HCT116 (cell line): ENCODE measurements around the gene ZNF445. TPM values are rescaled to one million over a fixed set of nuclear protein-coding genes. Genes with fewer than 3 reads are reported as not detected.

Source experiments
- ATAC-seq: fragments of 200-7000 bp; cut with Tn5 transposase; 2 replicates; pipeline ENCODE4 v1.9.1; 2020; ENCODE audit warnings: mild to moderate bottlenecking, moderate library complexity
- BruUV-seq: library from RNA; stranded (reverse); fragments of 400-500 nt; replicated peaks from 2 replicates; lab custom pipeline; 2021; lab: Mats Ljungman, UMichigan
- CTCF ChIA-PET: fragments of 300-600 bp; sonication (Branson Sonifier 250); formaldehyde crosslinking; loops from one replicate; lab custom pipeline; 2021; ENCODE audit warnings: antibody characterized with exemption; lab: Charles Lee
- POLR2A ChIA-PET: fragments of 300-600, 350-600 bp; sonication (Branson Sonifier 250); formaldehyde crosslinking; loops from one replicate; lab custom pipeline; 2021; ENCODE audit warnings: antibody characterized with exemption; lab: Charles Lee
- RAD21 ChIA-PET, 2 experiments: fragments of 300-600 bp; sonication (Branson Sonifier 250); formaldehyde crosslinking; loops; one replicate each; lab custom pipeline; 2023; ENCODE audit warnings: low total read pairs in 2 of 2; ENCODE audit not compliant: uncharacterized antibody in 2 of 2, unreplicated experiment in 2 of 2, low non-redundant PET in 1 of 2; lab: Charles Lee
- DNase-seq: peaks from one replicate; pipeline ENCODE4 v3.0.0-alpha.2; 2010; ENCODE audit warnings: low read depth, low spot score
- H2AFZ ChIP-seq: fragments of 200-600 bp; shearing (Covaris generic), sonication (generic); 2 replicates; pipeline ENCODE4 v1.6.1; 2017; ENCODE audit warnings: low read depth, mixed run types, mixed read lengths, antibody characterized with exemption, low read length; ENCODE audit not compliant: poor library complexity, severe bottlenecking
- H3K27ac ChIP-seq: 2 replicates; pipeline ENCODE4 v1.5.1; 2012; ENCODE audit warnings: low read depth, low read length
- H3K27me3 ChIP-seq: fragments of 200-600 bp; sonication (generic); 2 replicates; pipeline ENCODE4 v1.6.1; 2016; ENCODE audit warnings: mixed run types, low read length, mixed read lengths; ENCODE audit not compliant: insufficient read depth
- H3K36me3 ChIP-seq, 2 experiments: fragments of 200-500 bp in 1 of 2; fragments of 200-600 bp in 1 of 2; sonication (Bioruptor generic) in 1 of 2; sonication (generic) in 1 of 2; 2 replicates each; pipeline versions ENCODE4 v1.5.1 to v1.6.1; 2014 to 2016; ENCODE audit warnings: low read length in 2 of 2, inconsistent platforms in 1 of 2, mixed read lengths in 1 of 2, mixed run types in 1 of 2; ENCODE audit not compliant: insufficient read depth in 2 of 2, control insufficient read depth in 1 of 2
- H3K4me1 ChIP-seq, 2 experiments: fragments of 200-600 bp in 1 of 2; sonication (generic) in 1 of 2; 2 replicates each; pipeline versions ENCODE4 v1.5.1 to v1.6.1; 2012 to 2017; ENCODE audit warnings: low read length in 2 of 2, inconsistent platforms in 1 of 2, mild to moderate bottlenecking in 1 of 2, mixed read lengths in 1 of 2, mixed run types in 1 of 2, moderate library complexity in 1 of 2; ENCODE audit not compliant: insufficient read depth in 2 of 2, control insufficient read depth in 1 of 2
- H3K4me2 ChIP-seq: fragments of 200-600 bp; sonication (generic); 2 replicates; pipeline ENCODE4 v1.6.1; 2017; ENCODE audit warnings: mixed run types, low read length, mixed read lengths
- H3K4me3 ChIP-seq, 2 experiments: fragments of 200-600 bp in 1 of 2; sonication (generic) in 1 of 2; replicated peaks in 1 of 2; 2 replicates each; pipeline ENCODE4 v1.5.1; 2011 to 2016; ENCODE audit warnings: low read length in 2 of 2, control low read depth in 1 of 2, low read depth in 1 of 2, mild to moderate bottlenecking in 1 of 2, mixed read lengths in 1 of 2, mixed run types in 1 of 2
- H3K79me2 ChIP-seq: fragments of 200-600 bp; sonication (generic); 2 replicates; pipeline ENCODE4 v1.6.1; 2017; ENCODE audit warnings: mild to moderate bottlenecking, mixed run types, low read length, moderate library complexity, mixed read lengths; ENCODE audit not compliant: insufficient read depth
- H3K9ac ChIP-seq: fragments of 200-600 bp; sonication (generic); 2 replicates; pipeline ENCODE4 v1.6.1; 2016; ENCODE audit warnings: low read length, mixed read lengths
- H3K9me2 ChIP-seq: fragments of 200-600 bp; sonication (generic), shearing (Covaris generic); 2 replicates; pipeline ENCODE4 v1.6.1; 2017; ENCODE audit warnings: mixed run types, mild to moderate bottlenecking, moderate library complexity; ENCODE audit not compliant: insufficient read depth
- H3K9me3 ChIP-seq, 2 experiments: fragments of 200-500 bp in 1 of 2; fragments of 200-600 bp in 1 of 2; sonication (Bioruptor generic) in 1 of 2; sonication (generic) in 1 of 2; 2 replicates each; pipeline ENCODE4 v1.6.1; 2014 to 2017; ENCODE audit warnings: low read length in 2 of 2, mixed read lengths in 2 of 2, inconsistent platforms in 1 of 2, low read depth in 1 of 2, mild to moderate bottlenecking in 1 of 2, mixed run types in 1 of 2, moderate library complexity in 1 of 2; ENCODE audit not compliant: control insufficient read depth in 1 of 2, insufficient read depth in 1 of 2
- H4K20me1 ChIP-seq: fragments of 200-600 bp; sonication (generic), shearing (Covaris generic); 2 replicates; pipeline ENCODE4 v1.6.1; 2017; ENCODE audit warnings: mixed run types, mild to moderate bottlenecking, moderate library complexity; ENCODE audit not compliant: insufficient read depth
- intact Hi-C: fragments of 100-400 bp; cut with micrococcal nuclease; formaldehyde crosslinking; loops from 2 replicates; pipeline ENCODE4 v1.10.0; 2022
- total RNA-seq: library from RNA; stranded (reverse); gene quantifications from one replicate; pipeline ENCODE4 v1.2.1, GENCODE V29; 2021; ENCODE audit not compliant: unreplicated experiment
- TF ChIP-seq, protein P1 (sequence below): IDR thresholded peaks from 2 replicates; pipeline ENCODE4 v1.6.1; 2012; ENCODE audit warnings: low read depth

The ZNF445 gene
- total RNA-seq, 1 experiment from 2014 or later = 19.9 TPM

DNA sequence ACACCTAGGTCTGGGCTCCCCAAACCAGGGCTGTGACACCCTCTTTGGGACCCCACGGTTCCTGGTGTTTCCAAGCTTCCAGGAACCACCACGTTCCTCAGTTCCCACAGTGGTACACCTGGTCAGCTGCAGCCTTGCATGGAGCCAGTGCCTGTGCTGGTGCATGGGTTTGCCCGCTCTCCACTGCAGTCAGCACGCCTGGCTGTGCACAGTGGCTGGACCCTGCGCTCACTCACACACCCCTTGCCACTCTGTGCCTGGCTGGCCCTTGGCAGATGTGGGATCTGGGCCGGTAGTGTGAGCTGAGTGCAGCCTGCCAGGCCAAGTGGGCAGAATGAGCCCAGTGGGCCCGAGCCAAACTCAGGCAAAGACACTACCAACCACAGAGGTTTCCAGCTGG is 90.1 kb downstream of the ZNF445 start:
- ChIA-PET POLR2A (no interaction called here), RAD21 (no interaction called here)

More for the DNA sequence above, 90.1 kb downstream of the ZNF445 start:
- no peak overlapping the region for H2AFZ ChIP-seq
- H4K20me1 ChIP-seq = no peaks in the 10 kb centered on the region
- no peaks in the 10 kb centered on the region for H3K79me2 ChIP-seq
- no peak for DNase-seq
- H3K27ac ChIP-seq = no peak overlapping the region
- no TSS peak for BruUV-seq
- no peaks in the 10 kb centered on the region for H3K4me1 ChIP-seq
- CTCF ChIA-PET = no interaction called here
- peaks cover 0 to 5% of the 10 kb centered on the region in 2 experiments; a peak in 1 of 4 replicates for H3K9me3 ChIP-seq
- H3K9ac ChIP-seq = no peak overlapping the region
- no peak overlapping the region for H3K4me3 ChIP-seq
- TF ChIP-seq, protein P1, sequence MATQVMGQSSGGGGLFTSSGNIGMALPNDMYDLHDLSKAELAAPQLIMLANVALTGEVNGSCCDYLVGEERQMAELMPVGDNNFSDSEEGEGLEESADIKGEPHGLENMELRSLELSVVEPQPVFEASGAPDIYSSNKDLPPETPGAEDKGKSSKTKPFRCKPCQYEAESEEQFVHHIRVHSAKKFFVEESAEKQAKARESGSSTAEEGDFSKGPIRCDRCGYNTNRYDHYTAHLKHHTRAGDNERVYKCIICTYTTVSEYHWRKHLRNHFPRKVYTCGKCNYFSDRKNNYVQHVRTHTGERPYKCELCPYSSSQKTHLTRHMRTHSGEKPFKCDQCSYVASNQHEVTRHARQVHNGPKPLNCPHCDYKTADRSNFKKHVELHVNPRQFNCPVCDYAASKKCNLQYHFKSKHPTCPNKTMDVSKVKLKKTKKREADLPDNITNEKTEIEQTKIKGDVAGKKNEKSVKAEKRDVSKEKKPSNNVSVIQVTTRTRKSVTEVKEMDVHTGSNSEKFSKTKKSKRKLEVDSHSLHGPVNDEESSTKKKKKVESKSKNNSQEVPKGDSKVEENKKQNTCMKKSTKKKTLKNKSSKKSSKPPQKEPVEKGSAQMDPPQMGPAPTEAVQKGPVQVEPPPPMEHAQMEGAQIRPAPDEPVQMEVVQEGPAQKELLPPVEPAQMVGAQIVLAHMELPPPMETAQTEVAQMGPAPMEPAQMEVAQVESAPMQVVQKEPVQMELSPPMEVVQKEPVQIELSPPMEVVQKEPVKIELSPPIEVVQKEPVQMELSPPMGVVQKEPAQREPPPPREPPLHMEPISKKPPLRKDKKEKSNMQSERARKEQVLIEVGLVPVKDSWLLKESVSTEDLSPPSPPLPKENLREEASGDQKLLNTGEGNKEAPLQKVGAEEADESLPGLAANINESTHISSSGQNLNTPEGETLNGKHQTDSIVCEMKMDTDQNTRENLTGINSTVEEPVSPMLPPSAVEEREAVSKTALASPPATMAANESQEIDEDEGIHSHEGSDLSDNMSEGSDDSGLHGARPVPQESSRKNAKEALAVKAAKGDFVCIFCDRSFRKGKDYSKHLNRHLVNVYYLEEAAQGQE = no peak
- TF ChIP-seq, all 23 proteins: peak for 0
- no peak for ATAC-seq
- Histone ChIP-seq H3K36me3 (no peaks in the 10 kb centered on the region), H3K27me3 (no peaks in the 10 kb centered on the region), H3K4me2 (no peak overlapping the region), H3K9me2 (no peaks in the 10 kb centered on the region)
- intact Hi-C loops = no loop called here

Other genes starting within 250 kb of the ZNF445 start
- gene TOPAZ1, start 235.8 kb downstream of the ZNF445 start, total RNA-seq = not detected
- 18.4 TPM for gene TCAIM, start 138.9 kb downstream of the ZNF445 start, total RNA-seq
- gene ZKSCAN7, start 77.5 kb upstream of the ZNF445 start, total RNA-seq = not detected
- gene ZNF660, start 107.3 kb upstream of the ZNF445 start, total RNA-seq = not detected
- 16.5 TPM for gene ZNF197, start 147.4 kb upstream of the ZNF445 start, total RNA-seq
- 7.9 TPM for gene ZNF35, start 171.1 kb upstream of the ZNF445 start, total RNA-seq
- 1.5 TPM for gene ZNF502, start 235.0 kb upstream of the ZNF445 start, total RNA-seq